ENCODE results near the gene ANKRD28.

Gene ANKRD28

DNA sequence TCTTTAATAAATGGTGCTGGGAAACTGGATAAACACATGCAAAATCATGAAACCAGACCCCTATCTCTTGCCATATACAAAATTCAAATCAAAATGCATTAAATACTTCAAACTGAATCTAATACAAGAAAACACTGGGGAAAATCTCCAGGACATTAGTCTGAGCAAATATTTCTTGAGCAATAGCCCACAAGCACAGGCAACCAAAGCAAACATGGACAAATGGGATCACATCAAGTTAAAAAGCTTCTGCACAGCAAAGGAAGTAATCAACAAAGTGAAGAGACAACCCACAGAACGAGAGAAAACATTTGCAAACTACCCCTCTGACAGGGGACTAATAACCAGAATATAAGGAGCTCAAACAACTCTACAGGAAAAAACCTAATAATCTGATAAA, 6.3 kb downstream of the ANKRD28 start:
- H3K79me2 ChIP-seq (ENCODE audit: insufficient read depth, low read length) = peaks cover 33% of the 10 kb centered on the region
- H3K9me2 ChIP-seq (ENCODE audit: low read depth, low read length) = no peaks in the 10 kb centered on the region
- H3F3A ChIP-seq (ENCODE audit: insufficient read depth, low read length) = no peaks in the 10 kb centered on the region
- no peak overlapping the region for H3K27ac ChIP-seq (ENCODE audit: low read depth, low read length, poor library complexity, severe bottlenecking)
- H4K20me1 ChIP-seq (ENCODE audit: insufficient read depth, low read length) = no peaks in the 10 kb centered on the region
- no peak overlapping the region for H3K9ac ChIP-seq (ENCODE audit: low read length)
- H3K36me3 ChIP-seq (ENCODE audit: insufficient read depth, low read length) = peaks cover 55% of the 10 kb centered on the region
- TF ChIP-seq EZH2 (IDR thresholded peaks at IDR 0.05; ENCODE audit: borderline replicate concordance, low read length) = no peak
- no peak for TF ChIP-seq CTCF (IDR thresholded peaks at IDR 0.05; ENCODE audit: low read length)
- no peak overlapping the region for H3K4me2 ChIP-seq (ENCODE audit: low read length)
- no peak overlapping the region for H3K4me3 ChIP-seq (ENCODE audit: low read depth, low read length, poor library complexity, severe bottlenecking)
- 0 out of 2 replicates have a peak, but pooled peaks cover 3% of the 10 kb centered on the region for H3K9me3 ChIP-seq (ENCODE audit: low read length)
- H3K4me1 ChIP-seq (ENCODE audit: insufficient read depth, low read length, severe bottlenecking) = peaks cover 25% of the 10 kb centered on the region
- H2AFZ ChIP-seq (ENCODE audit: low read length) = no peak overlapping the region
- H3K27me3 ChIP-seq (ENCODE audit: insufficient read depth, low read length) = no peaks in the 10 kb centered on the region

DNA sequence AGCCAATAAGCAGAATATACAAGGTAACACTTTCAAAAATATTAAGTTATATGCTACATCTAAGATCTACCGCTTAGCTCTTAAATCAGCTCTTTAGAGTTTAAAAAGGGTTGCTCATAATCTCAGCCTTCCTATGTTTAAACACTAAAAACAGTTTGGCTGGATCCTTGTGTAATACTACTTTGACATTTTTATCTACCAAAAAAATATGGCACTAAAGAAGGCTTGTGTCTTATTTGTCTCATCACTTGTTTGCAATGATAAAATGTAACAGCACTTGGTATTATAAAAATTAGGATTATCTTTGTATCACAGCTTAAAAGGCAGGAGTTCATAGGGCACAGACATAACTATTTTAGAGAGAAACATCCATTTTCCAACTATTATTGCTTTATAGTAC, 9.8 kb downstream of the ANKRD28 start:
- H3K79me2 ChIP-seq (ENCODE audit: insufficient read depth, low read length) = peaks cover 31% of the 10 kb centered on the region
- H3K27ac ChIP-seq (ENCODE audit: low read depth, low read length, poor library complexity, severe bottlenecking) = no peak overlapping the region
- H2AFZ ChIP-seq (ENCODE audit: low read length) = no peak overlapping the region
- no peaks in the 10 kb centered on the region for H3K27me3 ChIP-seq (ENCODE audit: insufficient read depth, low read length)
- peaks cover 51% of the 10 kb centered on the region for H3K36me3 ChIP-seq (ENCODE audit: insufficient read depth, low read length)
- 0 out of 2 replicates have a peak, but pooled peaks cover 3% of the 10 kb centered on the region for H3K9me3 ChIP-seq (ENCODE audit: low read length)
- no peaks in the 10 kb centered on the region for H3F3A ChIP-seq (ENCODE audit: insufficient read depth, low read length)
- H3K4me3 ChIP-seq (ENCODE audit: low read depth, low read length, poor library complexity, severe bottlenecking) = no peak overlapping the region
- H3K4me1 ChIP-seq (ENCODE audit: insufficient read depth, low read length, severe bottlenecking) = no peaks in the 10 kb centered on the region
- H3K4me2 ChIP-seq (ENCODE audit: low read length) = no peak overlapping the region
- H4K20me1 ChIP-seq (ENCODE audit: insufficient read depth, low read length) = no peaks in the 10 kb centered on the region
- no peaks in the 10 kb centered on the region for H3K9me2 ChIP-seq (ENCODE audit: low read depth, low read length)
- no peak for TF ChIP-seq CTCF (IDR thresholded peaks at IDR 0.05; ENCODE audit: low read length)
- no peak overlapping the region for H3K9ac ChIP-seq (ENCODE audit: low read length)

GRCh38 chr3:15787526-15787925, 10.3 kb downstream of the ANKRD28 start:
- H3K4me1 ChIP-seq (ENCODE audit: insufficient read depth, low read length, severe bottlenecking) = no peaks in the 10 kb centered on the region
- no peak overlapping the region for H3K27ac ChIP-seq (ENCODE audit: low read depth, low read length, poor library complexity, severe bottlenecking)
- no peak overlapping the region for H3K4me2 ChIP-seq (ENCODE audit: low read length)
- TF ChIP-seq EZH2 (IDR thresholded peaks at IDR 0.05; ENCODE audit: borderline replicate concordance, low read length) (no peak), CTCF (IDR thresholded peaks at IDR 0.05; ENCODE audit: low read length) (no peak)
- no peaks in the 10 kb centered on the region for H3F3A ChIP-seq (ENCODE audit: insufficient read depth, low read length)
- no peak overlapping the region for H2AFZ ChIP-seq (ENCODE audit: low read length)
- peaks cover 36% of the 10 kb centered on the region for H3K79me2 ChIP-seq (ENCODE audit: insufficient read depth, low read length)
- no peak overlapping the region for H3K4me3 ChIP-seq (ENCODE audit: low read depth, low read length, poor library complexity, severe bottlenecking)
- no peaks in the 10 kb centered on the region for H3K27me3 ChIP-seq (ENCODE audit: insufficient read depth, low read length)
- peaks cover 47% of the 10 kb centered on the region for H3K36me3 ChIP-seq (ENCODE audit: insufficient read depth, low read length)
- H3K9me2 ChIP-seq (ENCODE audit: low read depth, low read length) = no peaks in the 10 kb centered on the region
- 0 out of 2 replicates have a peak, but pooled peaks cover 3% of the 10 kb centered on the region for H3K9me3 ChIP-seq (ENCODE audit: low read length)
- H4K20me1 ChIP-seq (ENCODE audit: insufficient read depth, low read length) = no peaks in the 10 kb centered on the region
- no peak overlapping the region for H3K9ac ChIP-seq (ENCODE audit: low read length)
